HUES48 (cell line): ENCODE measurements around the gene COG1.

Experiments
- H3K27ac ChIP-seq: one replicate; pipeline ENCODE4 v1.7.0; 2013; ENCODE audit warnings: low read depth, low read length, inconsistent platforms
- H3K27me3 ChIP-seq: 2 replicates; pipeline ENCODE4 v1.6.1; 2013; ENCODE audit warnings: mild to moderate bottlenecking, low read length; ENCODE audit not compliant: control insufficient read depth, insufficient read depth
- H3K36me3 ChIP-seq: 2 replicates; pipeline ENCODE4 v1.6.1; 2013; ENCODE audit warnings: low read length; ENCODE audit not compliant: control insufficient read depth, insufficient read depth
- H3K4me1 ChIP-seq: 2 replicates; pipeline ENCODE4 v1.6.1; 2013; ENCODE audit warnings: mild to moderate bottlenecking, low read length; ENCODE audit not compliant: control insufficient read depth, insufficient read depth
- H3K4me3 ChIP-seq: 2 replicates; pipeline ENCODE4 v1.5.1; 2013; ENCODE audit warnings: mild to moderate bottlenecking, low read depth, low read length
- H3K9ac ChIP-seq: 2 replicates; pipeline ENCODE4 v1.6.1; 2013; ENCODE audit warnings: mild to moderate bottlenecking, low read depth, low read length, moderate library complexity
- H3K9me3 ChIP-seq: 2 replicates; pipeline ENCODE4 v1.6.1; 2013; ENCODE audit warnings: low read length; ENCODE audit not compliant: control insufficient read depth, insufficient read depth

The COG1 gene

DNA sequence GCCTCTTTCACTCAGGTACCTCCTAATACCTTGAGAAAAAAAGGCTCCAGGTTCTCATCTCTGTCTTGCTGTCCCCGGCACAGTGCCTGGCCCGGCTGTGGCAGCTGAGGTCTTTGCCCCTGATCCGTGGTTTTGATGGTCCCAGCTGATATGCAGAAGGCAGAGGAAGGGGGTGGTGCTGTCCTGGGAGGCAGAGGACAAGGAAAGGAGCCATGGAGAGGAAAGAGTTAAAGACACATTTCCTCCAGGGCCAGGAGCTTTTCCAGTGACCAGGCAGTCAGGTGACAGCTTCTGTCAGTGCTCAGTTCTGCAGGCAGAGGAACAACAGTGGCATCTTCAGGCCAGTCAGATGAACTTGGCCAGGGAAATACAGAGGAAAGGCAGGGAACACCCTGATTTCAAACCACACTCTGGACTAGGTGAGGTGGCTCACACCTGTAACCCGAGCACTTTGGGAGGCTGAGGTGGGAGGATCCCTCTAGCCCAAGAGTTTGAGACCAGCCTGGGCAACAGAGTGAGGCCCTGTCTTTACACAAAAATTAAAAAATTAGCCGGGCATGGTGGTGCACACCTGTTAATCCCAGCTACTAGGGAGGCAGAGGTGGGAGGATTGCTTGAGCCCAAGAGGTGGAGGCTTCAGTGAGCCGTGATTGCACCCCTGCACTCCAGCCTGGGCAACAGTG is 3.3 kb upstream of the COG1 start:
- no peak overlapping the region for H3K27ac ChIP-seq
- no peak overlapping the region for H3K4me3 ChIP-seq
- no peaks in the 10 kb centered on the region for H3K9me3 ChIP-seq
- no peaks in the 10 kb centered on the region for H3K27me3 ChIP-seq
- H3K9ac ChIP-seq: no peak overlapping the region
- H3K36me3 ChIP-seq: no peaks in the 10 kb centered on the region
- H3K4me1 ChIP-seq: peaks cover 3% of the 10 kb centered on the region; the same call in 1 of the 2 replicates

DNA sequence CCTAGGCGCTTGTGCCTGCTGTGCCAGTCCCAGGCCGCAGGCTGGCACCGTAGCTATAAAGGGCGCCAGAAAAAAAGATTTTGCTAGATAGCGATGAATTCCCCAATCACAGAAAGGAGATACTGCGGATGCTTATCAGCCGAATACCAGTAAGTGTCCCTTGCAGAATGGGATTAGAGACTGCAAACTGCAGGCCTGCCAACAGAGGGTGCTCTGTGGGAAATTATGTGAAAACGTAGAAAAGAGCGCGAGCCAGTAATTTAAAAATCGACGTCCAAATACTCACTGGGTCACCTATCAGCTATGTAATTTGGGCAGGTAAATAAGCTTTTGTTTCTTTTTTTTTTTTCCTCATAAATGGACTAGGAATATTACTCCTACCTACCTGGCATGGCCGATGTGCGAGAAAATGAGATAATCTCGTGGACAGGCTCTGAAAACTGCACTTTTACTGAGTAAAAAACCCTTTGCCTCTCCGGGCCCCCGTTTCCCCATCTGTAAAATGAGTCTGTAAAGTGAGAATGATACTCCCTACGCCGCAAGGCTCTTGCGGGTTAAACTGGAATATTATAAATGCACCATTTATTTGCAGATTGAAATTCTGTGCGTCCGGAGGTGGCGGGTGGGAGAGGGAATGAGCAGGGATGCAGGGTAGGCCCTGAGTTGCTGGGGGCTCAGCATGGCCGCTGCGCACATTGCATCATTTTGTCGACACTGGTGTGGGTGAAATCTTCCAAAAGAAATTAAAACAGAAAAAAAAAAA is 1.2 kb upstream of the COG1 start:
- H3K4me1 ChIP-seq: peaks cover 3% of the 10 kb centered on the region; the same call in 1 of the 2 replicates

DNA sequence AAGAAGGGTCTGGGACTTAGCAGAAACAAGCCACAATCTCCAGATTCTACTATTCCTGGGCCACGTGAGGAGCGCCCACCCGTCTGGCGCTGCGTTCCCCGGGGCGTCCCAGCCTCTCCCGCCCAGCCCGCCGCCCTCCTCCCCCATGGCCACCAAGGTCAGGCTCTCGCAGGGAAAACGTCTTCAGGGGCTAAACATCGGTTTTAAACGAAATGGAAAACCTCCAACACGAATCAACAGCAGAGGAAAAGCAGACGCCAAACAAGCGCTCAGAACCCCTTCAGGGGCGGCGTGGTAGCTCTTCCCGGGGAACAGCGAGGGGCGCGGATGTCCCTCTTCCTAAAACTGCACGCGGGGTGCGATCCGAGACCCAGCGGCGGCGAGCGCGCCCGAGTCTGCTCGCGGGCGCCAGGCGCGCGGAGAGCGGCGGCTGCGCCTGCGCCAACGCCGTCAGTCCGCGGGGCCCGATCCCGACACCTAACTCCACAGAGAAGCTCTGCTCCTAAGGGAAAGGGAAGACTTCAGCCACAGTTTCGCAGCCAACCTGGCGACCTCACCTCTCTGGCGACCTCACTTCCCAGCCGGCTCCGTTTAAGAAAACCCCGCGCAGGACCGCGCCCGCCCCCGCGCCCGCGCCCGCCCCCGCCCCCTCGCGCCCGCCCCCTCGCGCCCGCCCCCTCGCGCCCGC is 505 bp upstream of the COG1 start:
- H3K4me3 ChIP-seq: peak overlapping the region; percentile 88
- H3K27me3 ChIP-seq: no peaks in the 10 kb centered on the region
- H3K9ac ChIP-seq: peak overlapping the region; percentile 88
- peaks cover 11% of the 10 kb centered on the region for H3K36me3 ChIP-seq
- H3K4me1 ChIP-seq: peaks cover 3% of the 10 kb centered on the region; the same call in 1 of the 2 replicates
- H3K9me3 ChIP-seq: no peaks in the 10 kb centered on the region
- H3K27ac ChIP-seq: peak overlapping the region; percentile 95

More for the DNA sequence above, 1.2 kb upstream of the COG1 start:
- Histone ChIP-seq H3K27me3 (no peaks in the 10 kb centered on the region), H3K36me3 (peaks cover 3% of the 10 kb centered on the region; the same call in 1 of the 2 replicates), H3K27ac (peak overlapping the region; percentile 95), H3K9ac (peak overlapping the region; percentile 88), H3K4me3 (peak overlapping the region; percentile 88), H3K9me3 (no peaks in the 10 kb centered on the region)

DNA sequence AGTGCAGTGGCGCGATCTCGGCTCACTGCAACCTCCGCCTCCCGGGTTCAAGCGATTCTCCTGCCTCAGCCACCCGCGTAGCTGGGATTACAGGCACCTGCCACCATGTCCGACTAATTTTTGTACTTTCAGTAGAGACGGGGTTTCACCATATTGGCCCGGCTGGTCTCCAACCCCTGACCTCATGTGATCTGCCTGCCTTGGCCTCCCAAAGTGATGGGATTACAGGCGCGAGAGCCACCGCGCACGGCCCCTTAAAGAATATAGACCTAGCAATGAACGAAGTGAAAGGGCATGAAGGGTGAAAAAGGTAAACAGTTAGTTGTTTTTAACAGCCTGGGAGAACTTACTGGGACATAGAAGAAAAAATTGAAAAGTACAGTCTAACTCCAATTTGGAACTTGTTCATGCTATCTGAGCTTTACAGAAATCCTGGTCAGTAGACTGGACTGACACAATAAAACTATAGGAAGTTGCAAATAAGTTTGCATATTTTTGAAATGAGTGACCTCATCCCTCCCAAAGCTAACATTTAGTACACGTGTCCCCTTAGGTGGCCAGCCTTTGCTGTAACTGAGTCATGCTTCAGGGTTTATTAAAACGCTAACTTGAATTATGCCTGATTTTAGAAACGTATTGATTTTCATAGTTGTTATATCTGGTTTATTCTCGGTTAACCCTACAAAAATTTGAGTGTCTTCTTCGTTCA is 1.8 kb downstream of the COG1 start:
- H3K4me3 ChIP-seq: no peak overlapping the region
- H3K36me3 ChIP-seq: peaks cover 34% of the 10 kb centered on the region
- no peak overlapping the region for H3K27ac ChIP-seq
- no peaks in the 10 kb centered on the region for H3K27me3 ChIP-seq
- no peaks in the 10 kb centered on the region for H3K9me3 ChIP-seq
- H3K4me1 ChIP-seq: peaks cover 3% of the 10 kb centered on the region; the same call in 1 of the 2 replicates
- H3K9ac ChIP-seq: no peak overlapping the region

DNA sequence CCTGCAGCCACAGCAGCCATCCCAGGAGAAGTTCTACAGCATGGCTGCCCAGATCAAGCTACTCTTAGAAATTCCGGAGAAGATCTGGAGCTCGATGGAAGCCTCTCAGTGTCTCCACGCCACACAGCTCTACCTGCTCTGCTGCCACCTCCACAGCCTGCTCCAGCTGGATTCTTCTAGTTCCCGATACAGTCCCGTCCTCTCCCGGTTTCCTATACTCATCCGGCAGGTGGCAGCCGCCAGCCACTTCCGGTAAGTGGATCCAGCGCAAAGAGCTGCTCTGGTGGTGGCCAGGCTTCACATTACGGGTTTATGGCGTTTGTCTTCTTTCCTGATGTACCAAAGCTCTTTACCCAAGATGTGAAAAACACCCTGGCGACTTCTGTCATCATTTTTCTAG is 3.6 kb downstream of the COG1 start:
- no peaks in the 10 kb centered on the region for H3K9me3 ChIP-seq
- H3K4me1 ChIP-seq: peaks cover 3% of the 10 kb centered on the region; the same call in 1 of the 2 replicates
- H3K27me3 ChIP-seq: no peaks in the 10 kb centered on the region
- H3K27ac ChIP-seq: no peak overlapping the region
- H3K36me3 ChIP-seq: peaks cover 52% of the 10 kb centered on the region
- no peak overlapping the region for H3K9ac ChIP-seq
- no peak overlapping the region for H3K4me3 ChIP-seq

DNA sequence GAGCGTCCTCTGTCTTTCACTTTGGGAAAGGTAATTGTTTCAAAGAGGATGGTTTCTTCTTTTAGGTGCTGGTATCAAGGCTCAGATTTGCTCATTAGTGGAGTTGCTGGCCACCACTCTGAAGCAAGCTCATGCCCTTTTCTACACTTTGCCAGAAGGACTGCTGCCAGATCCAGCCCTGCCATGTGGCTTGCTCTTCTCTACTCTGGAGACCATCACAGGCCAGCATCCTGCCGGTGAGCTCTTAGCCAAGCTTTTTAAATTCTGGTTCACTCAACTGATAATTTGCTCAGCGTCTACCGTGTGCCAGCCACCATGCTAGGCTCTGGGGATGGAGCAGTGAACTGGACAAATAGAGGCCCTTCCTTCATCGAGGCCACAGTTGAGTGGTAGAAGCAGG is 4.3 kb downstream of the COG1 start:
- H3K27me3 ChIP-seq: no peaks in the 10 kb centered on the region

DNA sequence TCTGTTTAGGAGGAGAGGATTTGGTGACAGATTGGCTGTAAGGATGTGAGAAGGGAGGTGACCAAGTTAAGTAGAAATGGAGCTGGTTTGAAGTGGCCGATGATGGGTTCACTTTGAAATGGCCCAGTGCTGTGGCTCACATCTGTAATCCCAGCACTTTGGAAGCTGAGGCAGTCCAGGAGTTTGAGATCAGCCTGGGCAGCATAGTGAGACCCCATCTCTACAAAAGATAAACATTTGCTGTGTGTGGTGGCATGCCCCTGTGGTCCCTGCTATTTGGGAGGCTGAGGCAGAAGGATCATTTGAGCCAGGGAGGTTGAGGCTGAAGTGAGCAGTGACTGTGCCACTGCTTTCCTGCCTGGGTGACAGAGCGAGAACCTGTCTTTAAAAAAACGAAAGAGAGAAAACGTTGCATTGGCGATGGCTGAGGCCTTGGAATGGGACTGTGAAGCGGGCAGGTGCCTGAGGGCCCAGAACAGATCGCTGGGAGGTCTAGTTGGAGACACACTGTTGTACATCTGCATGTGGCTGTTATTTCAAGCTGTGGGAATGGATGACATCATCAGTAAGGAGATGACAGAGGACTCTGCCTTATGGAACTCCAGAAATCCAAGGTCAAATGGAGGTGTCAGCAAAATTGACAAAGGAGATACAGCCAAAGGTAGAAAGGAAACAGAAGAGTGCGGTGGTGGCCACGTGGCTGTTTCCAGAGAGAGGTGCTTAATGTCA is 5.5 kb downstream of the COG1 start:
- Histone ChIP-seq H3K4me3 (no peak overlapping the region), H3K9ac (no peak overlapping the region), H3K27ac (no peak overlapping the region), H3K36me3 (peaks cover 68% of the 10 kb centered on the region), H3K27me3 (no peaks in the 10 kb centered on the region), H3K9me3 (no peaks in the 10 kb centered on the region), H3K4me1 (peaks cover 3% of the 10 kb centered on the region; the same call in 1 of the 2 replicates)

More for the DNA sequence above, 4.3 kb downstream of the COG1 start:
- Histone ChIP-seq H3K9ac (no peak overlapping the region), H3K4me1 (peaks cover 3% of the 10 kb centered on the region; the same call in 1 of the 2 replicates), H3K4me3 (no peak overlapping the region), H3K36me3 (peaks cover 56% of the 10 kb centered on the region), H3K27ac (no peak overlapping the region), H3K9me3 (no peaks in the 10 kb centered on the region)

DNA sequence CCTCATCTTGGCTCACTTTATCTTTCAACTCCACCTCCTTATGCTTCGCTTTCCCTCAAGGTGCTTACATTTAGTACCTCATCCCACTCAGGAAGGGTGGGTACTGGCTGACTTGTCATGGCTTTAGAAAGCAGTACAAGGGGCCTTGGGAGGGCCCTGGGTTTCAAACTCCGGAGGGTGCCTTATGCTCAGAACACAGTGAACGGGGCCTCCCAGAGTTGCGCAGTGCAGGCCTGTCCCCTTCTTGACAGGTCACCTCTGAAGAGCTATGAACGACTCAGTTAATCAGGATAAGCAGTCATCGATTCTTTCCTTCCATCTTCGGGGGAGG is 6.0 kb downstream of the COG1 start:
- no peaks in the 10 kb centered on the region for H3K4me1 ChIP-seq
- H3K4me3 ChIP-seq: no peak overlapping the region
- no peaks in the 10 kb centered on the region for H3K9me3 ChIP-seq
- H3K9ac ChIP-seq: no peak overlapping the region
- no peaks in the 10 kb centered on the region for H3K27me3 ChIP-seq
- peaks cover 74% of the 10 kb centered on the region for H3K36me3 ChIP-seq
- no peak overlapping the region for H3K27ac ChIP-seq

DNA sequence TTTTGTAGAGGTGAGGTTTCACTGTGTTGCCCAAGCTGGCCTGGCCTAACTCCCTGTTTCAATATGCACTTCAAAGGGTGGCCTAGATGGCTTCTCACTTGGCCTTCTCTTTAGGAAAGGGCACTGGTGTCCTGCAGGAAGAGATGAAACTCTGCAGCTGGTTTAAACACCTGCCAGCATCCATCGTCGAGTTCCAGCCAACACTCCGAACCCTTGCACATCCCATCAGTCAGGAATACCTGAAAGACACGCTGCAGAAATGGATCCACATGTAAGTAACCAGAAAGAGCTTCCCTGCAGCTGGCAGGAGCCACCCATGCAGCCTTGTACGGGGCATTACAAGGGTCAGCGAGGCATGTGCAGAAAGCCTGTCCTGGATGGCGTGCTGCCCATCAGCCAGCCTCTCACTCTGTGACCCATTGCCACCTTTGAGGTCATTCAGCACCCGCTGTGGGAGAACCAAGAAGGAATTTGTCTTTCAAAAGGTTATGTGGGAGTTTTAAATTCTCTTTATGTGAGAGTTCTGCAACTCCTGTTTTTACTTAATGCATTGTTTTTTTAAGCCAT is 7.0 kb downstream of the COG1 start:
- Histone ChIP-seq H3K36me3 (peaks cover 81% of the 10 kb centered on the region), H3K4me1 (no peaks in the 10 kb centered on the region), H3K4me3 (no peak overlapping the region), H3K27ac (no peak overlapping the region), H3K9me3 (no peaks in the 10 kb centered on the region), H3K27me3 (no peaks in the 10 kb centered on the region), H3K9ac (no peak overlapping the region)

DNA sequence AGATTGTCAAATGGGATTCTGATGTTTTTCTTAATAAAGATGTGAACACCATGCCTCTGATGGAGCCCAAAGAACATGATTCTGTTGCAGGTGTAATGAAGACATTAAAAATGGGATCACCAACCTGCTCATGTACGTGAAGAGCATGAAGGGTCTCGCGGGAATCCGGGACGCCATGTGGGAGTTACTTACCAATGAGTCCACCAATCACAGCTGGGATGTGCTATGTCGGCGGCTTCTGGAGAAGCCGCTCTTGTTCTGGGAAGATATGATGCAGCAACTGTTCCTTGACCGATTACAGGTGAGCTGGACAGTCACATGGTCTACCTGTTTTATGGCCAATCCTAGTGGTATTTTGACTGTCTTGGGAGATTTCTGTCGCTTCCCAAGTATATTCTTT is 7.6 kb downstream of the COG1 start:
- Histone ChIP-seq H3K27ac (no peak overlapping the region), H3K4me1 (no peaks in the 10 kb centered on the region), H3K4me3 (no peak overlapping the region)

More for the DNA sequence above, 7.6 kb downstream of the COG1 start:
- Histone ChIP-seq H3K9ac (no peak overlapping the region), H3K9me3 (no peaks in the 10 kb centered on the region), H3K27me3 (no peaks in the 10 kb centered on the region), H3K36me3 (peaks cover 86% of the 10 kb centered on the region)
